Stimulated activated memory B cell treated with anti-CD40 and anti-IgM and Interleukin-4, amounts not matched to agents 10 μg/mL and 1 μg/mL and 100 μg/mL, for 72 hours (primary cell): ENCODE measurements around the gene GMDS.
A peak's percentile ranks its signal among the peaks of the same experiment; 100 is the strongest.

Experiments used
- ATAC-seq: fragments of 150-1000 bp; cut with Tn5 transposase; 2 replicates; pipeline ENCODE4 v1.10.0; 2021
- H3K27ac Mint-ChIP-seq: one replicate; pipeline ENCODE4 v1.8.0; 2022; ENCODE audit warnings: mild to moderate bottlenecking, mixed read lengths
- H3K27me3 Mint-ChIP-seq: one replicate; pipeline ENCODE4 v1.8.0; 2022; ENCODE audit warnings: mixed read lengths
- H3K36me3 Mint-ChIP-seq: one replicate; pipeline ENCODE4 v1.8.0; 2022; ENCODE audit warnings: mixed read lengths
- H3K4me1 Mint-ChIP-seq: one replicate; pipeline ENCODE4 v1.8.0; 2022; ENCODE audit warnings: mixed read lengths
- H3K4me3 Mint-ChIP-seq: one replicate; pipeline ENCODE4 v1.8.0; 2022; ENCODE audit warnings: mild to moderate bottlenecking, moderate library complexity, mixed read lengths
- H3K9me3 Mint-ChIP-seq: one replicate; pipeline ENCODE4 v1.8.0; 2022; ENCODE audit warnings: mixed read lengths

The GMDS gene

DNA sequence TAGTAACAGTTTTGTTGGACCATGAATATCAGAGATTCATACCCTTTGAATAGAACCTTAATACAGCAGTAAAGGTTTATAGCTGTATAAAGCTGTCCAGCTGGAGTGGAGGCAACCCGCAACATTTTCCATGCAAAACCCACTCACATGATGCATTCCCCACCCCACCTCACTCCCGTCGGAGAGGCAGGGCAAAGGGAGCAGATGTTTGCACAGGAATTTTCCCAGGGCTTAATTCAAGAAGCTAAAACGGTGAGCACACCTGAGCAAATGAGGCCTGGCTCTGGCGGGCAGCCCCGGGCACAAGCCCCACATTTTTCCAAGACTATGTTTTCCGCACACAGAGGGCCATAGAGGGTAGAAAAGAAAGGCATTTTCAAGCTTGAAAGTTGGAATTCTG, 444.0 kb downstream of the GMDS start:
- no peak overlapping the region for H3K4me3 Mint-ChIP-seq
- ATAC-seq, result no peak
- H3K9me3 Mint-ChIP-seq, result no peaks in the 10 kb centered on the region
- H3K36me3 Mint-ChIP-seq, result no peaks in the 10 kb centered on the region
- no peaks in the 10 kb centered on the region for H3K27me3 Mint-ChIP-seq
- H3K4me1 Mint-ChIP-seq, result peaks cover 13% of the 10 kb centered on the region
- H3K27ac Mint-ChIP-seq, result no peak overlapping the region

- no peak overlapping the region for H3K4me3 Mint-ChIP-seq
- H3K27ac Mint-ChIP-seq, result no peak overlapping the region
- H3K4me1 Mint-ChIP-seq, result peaks cover 13% of the 10 kb centered on the region
- ATAC-seq, result no peak
- H3K27me3 Mint-ChIP-seq, result no peaks in the 10 kb centered on the region
- H3K36me3 Mint-ChIP-seq, result no peaks in the 10 kb centered on the region
- no peaks in the 10 kb centered on the region for H3K9me3 Mint-ChIP-seq
These were observed 444.6 kb downstream of the GMDS start for GRCh38 chr6:1800845-1801244.

- H3K27me3 Mint-ChIP-seq, result no peaks in the 10 kb centered on the region
- H3K36me3 Mint-ChIP-seq, result no peaks in the 10 kb centered on the region
- H3K9me3 Mint-ChIP-seq, result no peaks in the 10 kb centered on the region
- H3K4me1 Mint-ChIP-seq, result peaks cover 13% of the 10 kb centered on the region
- H3K4me3 Mint-ChIP-seq, result no peak overlapping the region
- no peak overlapping the region for H3K27ac Mint-ChIP-seq
- ATAC-seq, result no peak
These were observed 446.5 kb downstream of the GMDS start for GRCh38 chr6:1798965-1799325.

DNA sequence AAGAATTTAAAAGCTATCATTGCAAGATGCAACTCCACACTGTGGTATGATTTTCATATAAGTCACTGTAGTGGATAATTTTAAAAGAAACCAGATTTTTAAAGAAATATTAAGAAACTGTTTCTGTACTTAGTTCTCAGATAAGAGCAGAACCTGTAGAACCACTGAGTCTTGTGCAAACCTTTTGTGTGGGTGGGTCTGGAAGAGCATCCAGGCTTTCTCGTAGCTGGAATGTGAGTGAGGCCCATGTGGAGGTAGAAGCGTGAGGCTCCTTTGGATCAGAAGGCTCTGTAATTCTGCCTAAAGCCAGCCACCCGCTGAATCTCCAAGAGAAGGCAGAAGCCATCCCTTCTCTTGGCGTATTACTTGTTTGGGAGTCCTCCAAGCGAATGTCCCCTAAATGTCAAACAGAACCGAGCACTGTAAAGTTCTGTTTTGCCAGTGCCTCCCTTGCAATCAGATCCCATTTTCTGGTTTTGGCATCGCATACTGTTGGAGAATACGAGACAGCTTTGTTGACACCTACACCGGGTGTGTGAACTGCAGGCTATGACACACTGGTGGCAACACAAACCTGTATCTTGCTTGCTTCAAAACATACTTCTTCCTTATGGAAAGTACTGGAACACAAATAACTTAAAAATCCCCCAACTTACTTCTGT, 447.0 kb downstream of the GMDS start:
- Mint-ChIP-seq H3K36me3 (no peaks in the 10 kb centered on the region), H3K4me3 (no peak overlapping the region), H3K9me3 (no peaks in the 10 kb centered on the region), H3K4me1 (peaks cover 13% of the 10 kb centered on the region), H3K27ac (no peak overlapping the region), H3K27me3 (no peaks in the 10 kb centered on the region)
- ATAC-seq, result no peak

DNA sequence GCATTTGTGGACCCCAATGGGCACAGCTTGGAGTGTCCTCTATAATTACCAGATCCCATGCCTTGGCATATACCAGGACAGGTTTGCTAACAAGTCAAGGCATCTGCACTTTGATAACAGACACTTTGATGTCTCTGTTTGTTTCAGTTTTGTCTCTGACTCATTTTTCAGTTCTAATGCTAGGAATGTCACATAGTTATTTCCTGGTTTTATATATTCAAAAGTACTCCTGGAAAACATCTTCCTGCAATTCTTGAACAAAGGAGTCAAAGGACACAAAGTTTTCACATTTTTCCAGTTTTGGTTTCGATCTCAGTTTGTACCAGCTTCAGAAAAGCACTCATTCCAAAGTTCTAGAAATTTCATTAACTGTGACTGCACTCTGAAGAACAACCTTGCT, 447.6 kb downstream of the GMDS start:
- peaks cover 4% of the 10 kb centered on the region for H3K36me3 Mint-ChIP-seq
- no peak overlapping the region for H3K4me3 Mint-ChIP-seq
- no peak overlapping the region for H3K27ac Mint-ChIP-seq
- peaks cover 13% of the 10 kb centered on the region for H3K4me1 Mint-ChIP-seq
- ATAC-seq, result no peak
- no peaks in the 10 kb centered on the region for H3K9me3 Mint-ChIP-seq
- H3K27me3 Mint-ChIP-seq, result no peaks in the 10 kb centered on the region

- Mint-ChIP-seq H3K27ac (peak overlapping the region; percentile 8), H3K36me3 (peaks cover 10% of the 10 kb centered on the region), H3K4me3 (no peak overlapping the region), H3K4me1 (peaks cover 13% of the 10 kb centered on the region), H3K27me3 (no peaks in the 10 kb centered on the region), H3K9me3 (no peaks in the 10 kb centered on the region)
- ATAC-seq, result peak; percentile 73
These were observed 448.5 kb downstream of the GMDS start for GRCh38 chr6:1796706-1797529.

GRCh38 chr6:1795910-1796309, 449.5 kb downstream of the GMDS start:
- ATAC-seq, result no peak
- Mint-ChIP-seq H3K27me3 (no peaks in the 10 kb centered on the region), H3K36me3 (peaks cover 10% of the 10 kb centered on the region), H3K27ac (no peak overlapping the region), H3K9me3 (no peaks in the 10 kb centered on the region), H3K4me3 (no peak overlapping the region), H3K4me1 (peaks cover 13% of the 10 kb centered on the region)

- H3K27me3 Mint-ChIP-seq, result no peaks in the 10 kb centered on the region
- ATAC-seq, result no peak
- H3K9me3 Mint-ChIP-seq, result no peaks in the 10 kb centered on the region
- peaks cover 13% of the 10 kb centered on the region for H3K4me1 Mint-ChIP-seq
- no peak overlapping the region for H3K27ac Mint-ChIP-seq
- peaks cover 10% of the 10 kb centered on the region for H3K36me3 Mint-ChIP-seq
- H3K4me3 Mint-ChIP-seq, result no peak overlapping the region
These were observed 452.4 kb downstream of the GMDS start for GRCh38 chr6:1792989-1793388.

DNA sequence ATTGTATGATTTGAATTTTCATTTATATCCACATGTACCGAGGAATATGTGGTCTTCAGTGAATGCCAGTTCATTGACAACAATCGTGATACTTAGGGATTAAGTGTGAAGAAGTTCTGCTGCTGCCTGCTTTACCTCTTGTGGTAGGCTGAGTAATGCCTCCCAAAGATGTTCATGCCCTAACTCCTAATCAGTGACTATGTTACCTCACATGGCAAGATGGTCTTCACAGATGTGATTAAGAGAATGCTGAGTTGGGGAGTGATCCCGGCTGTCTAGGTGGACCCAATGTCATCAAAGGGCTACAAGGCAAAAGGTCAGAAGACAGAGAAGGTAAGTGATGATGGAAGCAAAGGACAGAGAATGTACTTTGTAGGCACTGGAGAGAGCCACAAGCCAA, 454.7 kb downstream of the GMDS start:
- Mint-ChIP-seq H3K4me1 (peaks cover 10% of the 10 kb centered on the region), H3K27ac (no peak overlapping the region), H3K9me3 (no peaks in the 10 kb centered on the region), H3K36me3 (peaks cover 12% of the 10 kb centered on the region), H3K4me3 (no peak overlapping the region), H3K27me3 (no peaks in the 10 kb centered on the region)
- ATAC-seq, result no peak

DNA sequence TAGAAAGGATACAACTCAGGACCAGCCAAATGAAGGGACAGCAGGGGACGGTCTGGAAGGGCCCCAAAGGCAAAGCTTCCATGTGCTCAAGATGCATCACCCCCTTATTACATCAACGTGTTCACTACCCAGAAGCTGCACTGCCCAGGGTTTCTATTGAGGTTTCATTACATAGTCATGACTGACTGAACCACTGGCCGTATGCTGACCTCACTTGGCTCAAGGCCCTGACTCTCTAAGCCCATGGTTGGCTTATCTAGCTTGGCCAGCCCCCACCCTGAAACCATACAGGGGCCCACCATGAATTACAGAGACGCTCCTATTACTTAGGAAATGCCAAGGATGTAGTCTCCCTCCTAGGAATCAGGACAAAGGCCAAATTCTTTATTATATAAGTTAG, 456.3 kb downstream of the GMDS start:
- no peak for ATAC-seq
- Mint-ChIP-seq H3K27me3 (no peaks in the 10 kb centered on the region), H3K4me3 (no peak overlapping the region), H3K9me3 (no peaks in the 10 kb centered on the region), H3K4me1 (peaks cover 10% of the 10 kb centered on the region), H3K27ac (no peak overlapping the region), H3K36me3 (peaks cover 16% of the 10 kb centered on the region)

- peaks cover 13% of the 10 kb centered on the region for H3K36me3 Mint-ChIP-seq
- H3K4me1 Mint-ChIP-seq, result peaks cover 10% of the 10 kb centered on the region
- H3K27me3 Mint-ChIP-seq, result no peaks in the 10 kb centered on the region
- H3K4me3 Mint-ChIP-seq, result no peak overlapping the region
- no peaks in the 10 kb centered on the region for H3K9me3 Mint-ChIP-seq
- ATAC-seq, result no peak
- H3K27ac Mint-ChIP-seq, result no peak overlapping the region
These were observed 457.5 kb downstream of the GMDS start for GRCh38 chr6:1787894-1788293.

- Mint-ChIP-seq H3K9me3 (no peaks in the 10 kb centered on the region), H3K27ac (peak overlapping the region; percentile 23), H3K36me3 (peaks cover 7% of the 10 kb centered on the region), H3K4me3 (no peak overlapping the region), H3K27me3 (no peaks in the 10 kb centered on the region), H3K4me1 (peaks cover 10% of the 10 kb centered on the region)
- ATAC-seq, result peak; percentile 82
These were observed 458.7 kb downstream of the GMDS start for GRCh38 chr6:1786455-1787453.

DNA sequence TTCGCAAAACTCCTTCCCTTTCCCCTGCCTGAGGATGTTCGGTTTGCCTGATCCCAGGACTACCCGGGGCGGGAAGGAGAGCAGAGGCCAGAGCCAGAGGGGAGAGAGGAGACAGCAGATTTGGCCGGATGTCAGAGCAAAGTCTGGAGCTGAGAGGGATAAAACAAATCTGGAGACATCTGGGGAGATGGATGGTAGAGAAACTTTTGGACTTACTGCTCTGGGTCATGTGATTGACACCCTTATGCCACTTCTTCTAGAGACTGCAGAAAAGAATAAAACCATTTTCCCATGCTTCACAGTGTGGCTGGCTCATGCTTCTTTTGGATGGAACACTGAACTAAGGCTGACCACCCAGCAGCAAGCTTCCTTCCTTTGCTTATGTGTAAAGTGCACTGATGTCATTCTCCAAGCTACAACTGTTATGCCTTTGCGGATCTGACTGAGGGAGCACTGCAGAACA, 461.0 kb downstream of the GMDS start:
- ATAC-seq, result no peak
- H3K27me3 Mint-ChIP-seq, result no peaks in the 10 kb centered on the region
- H3K36me3 Mint-ChIP-seq, result peaks cover 12% of the 10 kb centered on the region
- peaks cover 10% of the 10 kb centered on the region for H3K4me1 Mint-ChIP-seq
- H3K27ac Mint-ChIP-seq, result no peak overlapping the region
- no peak overlapping the region for H3K4me3 Mint-ChIP-seq
- H3K9me3 Mint-ChIP-seq, result no peaks in the 10 kb centered on the region

- ATAC-seq, result no peak
- no peak overlapping the region for H3K27ac Mint-ChIP-seq
- peaks cover 12% of the 10 kb centered on the region for H3K36me3 Mint-ChIP-seq
- no peak overlapping the region for H3K4me3 Mint-ChIP-seq
- peaks cover 5% of the 10 kb centered on the region for H3K4me1 Mint-ChIP-seq
- no peaks in the 10 kb centered on the region for H3K9me3 Mint-ChIP-seq
- H3K27me3 Mint-ChIP-seq, result no peaks in the 10 kb centered on the region
These were observed 463.6 kb downstream of the GMDS start for GRCh38 chr6:1781817-1782184.

DNA sequence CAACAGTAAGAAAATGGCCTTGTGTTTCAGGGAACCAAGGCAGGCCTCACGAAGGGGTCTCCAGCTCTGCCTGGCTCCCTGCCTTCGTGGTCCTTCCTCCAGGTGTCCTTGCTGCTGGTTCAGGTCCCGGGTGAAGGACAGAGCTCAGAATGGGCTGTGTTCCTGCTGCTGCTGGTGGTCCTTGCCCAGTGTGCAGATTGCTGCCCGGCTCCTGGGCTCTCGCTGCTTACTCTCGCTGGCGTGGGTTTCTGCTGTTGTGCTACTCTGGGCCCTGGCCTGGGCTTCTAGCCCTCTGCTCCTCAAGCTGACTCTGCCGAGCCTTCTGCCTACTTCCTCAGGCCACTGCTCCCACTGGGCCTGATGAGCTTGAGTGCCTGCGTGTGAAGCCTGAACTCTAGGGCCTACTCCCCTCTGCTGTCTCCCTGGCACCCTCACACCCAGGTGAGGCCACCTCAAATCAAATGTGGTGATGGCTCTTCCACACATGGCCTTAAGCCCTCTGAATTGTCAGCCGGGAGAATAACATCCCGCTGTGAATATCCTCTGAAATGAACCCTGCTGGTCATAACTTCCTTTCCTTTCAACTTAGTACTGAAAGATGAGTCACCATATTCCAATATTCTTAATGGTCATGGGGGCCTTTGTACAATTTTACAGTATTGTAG, 464.1 kb downstream of the GMDS start:
- Mint-ChIP-seq H3K27ac (no peak overlapping the region), H3K4me1 (no peaks in the 10 kb centered on the region), H3K27me3 (no peaks in the 10 kb centered on the region), H3K36me3 (peaks cover 12% of the 10 kb centered on the region), H3K4me3 (no peak overlapping the region), H3K9me3 (no peaks in the 10 kb centered on the region)
- ATAC-seq, result no peak
